PC-3 (cell line): Measurements from ENCODE around the gene GNG8. TPM values are rescaled to one million over a fixed set of nuclear protein-coding genes. Genes with fewer than 3 reads are reported as not detected.
A peak's percentile ranks its signal among the peaks of the same experiment; 100 is the strongest.

Experiments used
- ATAC-seq: fragments of 200-7000 bp; cut with Tn5 transposase; 2 replicates; pipeline ENCODE4 v1.9.1; 2020; ENCODE audit warnings: mild to moderate bottlenecking, moderate library complexity
- BruUV-seq: library from RNA; stranded (reverse); fragments of 400-500 nt; replicated peaks from 2 replicates; lab custom pipeline; 2021; lab: Mats Ljungman, UMichigan
- CTCF ChIA-PET: fragments of 300-600 bp; sonication (Branson Sonifier 250); formaldehyde crosslinking; loops from one replicate; lab custom pipeline; 2022; ENCODE audit warnings: antibody characterized with exemption; lab: Charles Lee
- POLR2A ChIA-PET: fragments of 300-600 bp; sonication (Branson Sonifier 250); formaldehyde crosslinking; loops from one replicate; lab custom pipeline; 2022; ENCODE audit warnings: antibody characterized with exemption; ENCODE audit not compliant: unreplicated experiment; lab: Charles Lee
- DNase-seq: peaks from one replicate; pipeline ENCODE4 v3.0.0-alpha.2; 2015
- H2AFZ ChIP-seq: fragments of 300-600 bp; sonication (generic); 2 replicates; pipeline ENCODE4 v1.6.0; 2016; ENCODE audit warnings: antibody characterized with exemption, low read length
- H3F3A ChIP-seq: fragments of 300-600 bp; sonication (generic); one replicate; pipeline ENCODE4 v1.6.0; 2017; ENCODE audit warnings: antibody characterized with exemption, low read length, control low read depth, mild to moderate bottlenecking; ENCODE audit not compliant: unreplicated experiment
- H3K27ac ChIP-seq: fragments of 300-600 bp; sonication (generic); 2 replicates; pipeline ENCODE4 v1.5.1; 2016; ENCODE audit warnings: mild to moderate bottlenecking, low read length
- H3K27me3 ChIP-seq: fragments of 300-600 bp; sonication (generic); 2 replicates; pipeline ENCODE4 v1.6.1; 2016; ENCODE audit warnings: low read length, mixed read lengths
- H3K36me3 ChIP-seq: fragments of 300-600 bp; sonication (generic); 2 replicates; pipeline ENCODE4 v1.6.1; 2016; ENCODE audit warnings: low read depth, mixed run types, low read length, mixed read lengths
- H3K4me1 ChIP-seq: fragments of 300-600 bp; sonication (generic); 2 replicates; pipeline ENCODE4 v1.5.1; 2016; ENCODE audit warnings: low read length; ENCODE audit not compliant: insufficient read depth
- H3K4me2 ChIP-seq: fragments of 300-600 bp; sonication (generic); 2 replicates; pipeline ENCODE4 v1.6.0; 2016; ENCODE audit warnings: low read length
- H3K4me3 ChIP-seq: fragments of 300-600 bp; sonication (generic); 2 replicates; pipeline ENCODE4 v1.5.1; 2016; ENCODE audit warnings: mild to moderate bottlenecking, low read length, mixed read lengths
- H3K79me2 ChIP-seq: fragments of 300-600 bp; sonication (generic); 2 replicates; pipeline ENCODE4 v1.6.1; 2017; ENCODE audit warnings: low read length, mixed read lengths
- H3K9ac ChIP-seq: fragments of 300-600 bp; sonication (generic); 2 replicates; pipeline ENCODE4 v1.6.0; 2016; ENCODE audit warnings: mild to moderate bottlenecking, low read length
- H3K9me2 ChIP-seq: fragments of 300-600 bp; sonication (generic); replicated peaks from 2 replicates; pipeline ENCODE4 v1.6.1; 2016; ENCODE audit warnings: mixed run types, low read length, mixed read lengths
- H3K9me3 ChIP-seq: fragments of 300-600 bp; sonication (generic); 2 replicates; pipeline ENCODE4 v1.6.1; 2016; ENCODE audit warnings: low read length, mixed read lengths
- H4K20me1 ChIP-seq: fragments of 300-600 bp; sonication (generic); 2 replicates; pipeline ENCODE4 v1.6.1; 2016; ENCODE audit warnings: low read length, mixed read lengths
- EZH2 ChIP-seq: fragments of 300-600 bp; sonication (generic); IDR thresholded peaks from one replicate; pipeline ENCODE4 v1.6.1; 2017; ENCODE audit warnings: antibody characterized with exemption, mild to moderate bottlenecking, low read length; ENCODE audit not compliant: unreplicated experiment
- EZH2phosphoT487 ChIP-seq: fragments of 300-600 bp; sonication (generic); IDR thresholded peaks from 2 replicates; pipeline ENCODE4 v1.6.1; 2018; ENCODE audit warnings: mild to moderate bottlenecking, antibody characterized with exemption, low read length, borderline replicate concordance
- intact Hi-C: fragments of 100-400 bp; cut with micrococcal nuclease; formaldehyde crosslinking; loops from 2 replicates; pipeline ENCODE4 v1.9.0; 2023
- total RNA-seq: library from RNA; depleted of rRNA; stranded (reverse); fragments of >200 nt; gene quantifications from 2 replicates; pipeline ENCODE4 v1.2.3, GENCODE V29; 2014
- TF ChIP-seq, protein P1 (sequence below): fragments of 300-600 bp; sonication (generic); conservative IDR thresholded peaks from 2 replicates; pipeline ENCODE4 v1.5.1; 2017; ENCODE audit warnings: antibody characterized with exemption, low read depth, mild to moderate bottlenecking, low read length

GNG8 gene
- total RNA-seq, 1 experiment from 2014 or later, result not detected

DNA sequence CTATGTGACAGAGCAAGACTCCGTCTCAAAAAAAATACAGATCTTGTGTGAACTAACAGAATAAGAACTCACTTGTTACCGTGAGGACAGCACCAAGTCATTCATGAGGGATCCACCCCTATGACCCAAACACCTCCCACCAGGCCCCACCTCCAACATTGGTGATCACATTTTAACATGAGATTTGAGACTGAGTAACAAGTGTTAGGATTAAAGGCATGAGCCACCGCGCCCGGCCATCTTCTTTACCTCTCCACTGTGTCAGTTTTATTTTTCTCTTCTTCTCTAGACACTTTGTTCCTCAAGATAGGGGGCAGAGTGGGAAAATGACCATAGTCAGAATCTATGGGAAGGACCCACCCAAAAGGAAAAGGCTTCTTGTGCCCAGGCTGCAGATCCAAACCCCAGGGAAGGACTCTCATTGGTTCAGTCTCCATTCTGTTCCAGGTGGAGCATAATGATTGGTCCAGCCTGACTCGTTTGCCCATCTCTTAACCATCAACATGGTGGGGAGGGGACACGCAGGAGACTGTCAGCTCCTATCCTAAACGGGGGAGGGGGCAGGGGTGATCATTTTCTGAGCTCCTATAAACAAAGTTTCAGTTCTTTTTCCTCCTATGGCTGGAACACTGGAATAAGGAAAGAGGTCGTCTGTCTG is 36.2 kb downstream of the GNG8 start:
- H2AFZ ChIP-seq, result peak overlapping the region; percentile 90; the same call in 1 of the 2 replicates
- H3K9me2 ChIP-seq, result no peaks in the 10 kb centered on the region
- ATAC-seq, result no peak
- POLR2A ChIA-PET, result interaction anchor here (0.8 kb wide), 1 partner anchor 70 kb away, joined by 5 read pairs; no protein-coding TSS in a partner anchor
- peak overlapping the region; percentile 73 for H3K4me3 ChIP-seq
- no peaks in the 10 kb centered on the region for H3F3A ChIP-seq
- H4K20me1 ChIP-seq, result peaks cover 18% of the 10 kb centered on the region
- H3K9me3 ChIP-seq, result no peaks in the 10 kb centered on the region
- peaks cover 37% of the 10 kb centered on the region for H3K79me2 ChIP-seq
- peak overlapping the region; percentile 82 for H3K4me2 ChIP-seq
- no peak overlapping the region for H3K27ac ChIP-seq
- CTCF ChIA-PET, result no interaction called here
- intact Hi-C loops, result no loop called here
- H3K36me3 ChIP-seq, result no peaks in the 10 kb centered on the region
- no peak for DNase-seq
- H3K4me1 ChIP-seq, result peaks cover 13% of the 10 kb centered on the region
- H3K27me3 ChIP-seq, result no peaks in the 10 kb centered on the region
- TF ChIP-seq, protein P1, sequence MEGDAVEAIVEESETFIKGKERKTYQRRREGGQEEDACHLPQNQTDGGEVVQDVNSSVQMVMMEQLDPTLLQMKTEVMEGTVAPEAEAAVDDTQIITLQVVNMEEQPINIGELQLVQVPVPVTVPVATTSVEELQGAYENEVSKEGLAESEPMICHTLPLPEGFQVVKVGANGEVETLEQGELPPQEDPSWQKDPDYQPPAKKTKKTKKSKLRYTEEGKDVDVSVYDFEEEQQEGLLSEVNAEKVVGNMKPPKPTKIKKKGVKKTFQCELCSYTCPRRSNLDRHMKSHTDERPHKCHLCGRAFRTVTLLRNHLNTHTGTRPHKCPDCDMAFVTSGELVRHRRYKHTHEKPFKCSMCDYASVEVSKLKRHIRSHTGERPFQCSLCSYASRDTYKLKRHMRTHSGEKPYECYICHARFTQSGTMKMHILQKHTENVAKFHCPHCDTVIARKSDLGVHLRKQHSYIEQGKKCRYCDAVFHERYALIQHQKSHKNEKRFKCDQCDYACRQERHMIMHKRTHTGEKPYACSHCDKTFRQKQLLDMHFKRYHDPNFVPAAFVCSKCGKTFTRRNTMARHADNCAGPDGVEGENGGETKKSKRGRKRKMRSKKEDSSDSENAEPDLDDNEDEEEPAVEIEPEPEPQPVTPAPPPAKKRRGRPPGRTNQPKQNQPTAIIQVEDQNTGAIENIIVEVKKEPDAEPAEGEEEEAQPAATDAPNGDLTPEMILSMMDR, result no peak
- TF ChIP-seq EZH2phosphoT487, result no peak
- TF ChIP-seq EZH2, result no peak
- BruUV-seq, result no TSS peak
- H3K9ac ChIP-seq, result peak overlapping the region; percentile 99; the same call in 1 of the 2 replicates

- H3K27ac ChIP-seq, result no peak overlapping the region
- peaks cover 23% of the 10 kb centered on the region for H3K79me2 ChIP-seq
- ATAC-seq (no peak), DNase-seq (no peak)
- no TSS peak for BruUV-seq
- H3K4me2 ChIP-seq, result no peak overlapping the region
- H3K36me3 ChIP-seq, result no peaks in the 10 kb centered on the region
- H4K20me1 ChIP-seq, result peaks cover 8% of the 10 kb centered on the region
- ChIA-PET CTCF (no interaction called here), POLR2A (interaction anchor here (0.6 kb wide), 1 partner anchor 63 kb away, joined by 5 read pairs; no protein-coding TSS in a partner anchor)
- intact Hi-C loops, result no loop called here
- TF ChIP-seq EZH2 (no peak), EZH2phosphoT487 (no peak)
- TF ChIP-seq, protein P1, result no peak
- no peaks in the 10 kb centered on the region for H3F3A ChIP-seq
- H3K9ac ChIP-seq, result no peak overlapping the region
- no peaks in the 10 kb centered on the region for H3K9me2 ChIP-seq
- H2AFZ ChIP-seq, result no peak overlapping the region
- H3K4me3 ChIP-seq, result no peak overlapping the region
- peaks cover 9% of the 10 kb centered on the region for H3K4me1 ChIP-seq
- H3K27me3 ChIP-seq, result no peaks in the 10 kb centered on the region
- H3K9me3 ChIP-seq, result no peaks in the 10 kb centered on the region
Observed at GRCh38 chr19:46598372-46598917, 37.6 kb downstream of the GNG8 start.

- Histone ChIP-seq H2AFZ (no peak overlapping the region), H3K4me2 (no peak overlapping the region), H3K27me3 (no peaks in the 10 kb centered on the region), H3K79me2 (no peaks in the 10 kb centered on the region), H3F3A (no peaks in the 10 kb centered on the region), H3K36me3 (no peaks in the 10 kb centered on the region), H3K9me2 (no peaks in the 10 kb centered on the region), H4K20me1 (no peaks in the 10 kb centered on the region), H3K4me3 (no peak overlapping the region), H3K4me1 (no peaks in the 10 kb centered on the region), H3K27ac (no peak overlapping the region), H3K9ac (no peak overlapping the region), H3K9me3 (no peaks in the 10 kb centered on the region)
- CTCF ChIA-PET, result no interaction called here
- no peak for TF ChIP-seq EZH2phosphoT487
- TF ChIP-seq, protein P1, result no peak
- TF ChIP-seq EZH2, result no peak
- POLR2A ChIA-PET, result no interaction called here
- ATAC-seq (no peak), DNase-seq (no peak)
- no TSS peak for BruUV-seq
- intact Hi-C loops, result no loop called here
Observed at GRCh38 chr19:46596008-46596407, 40.0 kb downstream of the GNG8 start.
